ENCODE data around the gene HRH2.
"Not testable (repeated sequence)": the region's sequence is repeated elsewhere in the genome, so short reads cannot be mapped to it uniquely, and the experiment has no call there.

Gene HRH2

DNA sequence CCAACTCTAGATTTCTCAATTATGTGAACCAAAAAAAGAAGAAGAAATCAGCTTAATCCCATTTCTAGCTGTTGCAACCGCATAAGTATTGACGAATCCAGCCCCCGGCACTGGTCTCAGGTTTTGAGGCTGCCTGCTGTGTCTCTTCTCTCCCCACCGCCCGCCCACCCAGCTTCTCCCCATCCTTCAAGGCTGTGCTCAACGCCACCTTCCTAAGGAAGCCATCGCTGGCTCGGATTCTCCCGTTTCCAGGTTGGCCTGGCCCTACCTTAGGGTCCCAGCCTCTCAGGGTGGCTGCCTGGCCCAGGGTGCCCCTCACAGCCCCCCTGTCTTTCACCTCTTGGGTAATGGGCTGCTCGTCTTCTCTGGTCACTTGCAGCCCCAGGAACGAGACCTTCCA is 77.8 kb downstream of the HRH2 start:
- DNase-seq (ENCODE audit: low read depth in 1 of 2, low spot score in 1 of 2), result no peak

DNA sequence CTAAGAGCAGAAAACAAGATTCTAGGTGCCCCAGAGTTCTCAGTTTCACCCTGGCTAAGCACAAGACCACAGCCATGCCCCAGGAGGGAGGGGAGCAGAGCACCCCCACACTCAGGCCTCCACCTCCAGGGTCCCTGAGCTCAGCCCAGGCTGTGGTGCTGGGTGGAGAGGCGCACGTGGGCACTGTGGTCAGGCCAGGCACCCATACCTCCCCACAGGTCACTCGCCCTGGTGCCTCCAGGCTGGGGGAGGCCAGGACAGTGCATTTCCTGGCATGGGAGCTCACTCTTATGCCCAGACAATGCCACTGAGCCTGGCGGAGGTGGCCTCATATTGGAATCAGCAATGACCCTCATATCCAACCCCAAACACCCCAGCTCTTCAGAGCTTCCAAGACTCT is 78.8 kb downstream of the HRH2 start:
- DNase-seq (ENCODE audit: low read depth in 1 of 2, low spot score in 1 of 2), result no peak

GRCh38 chr5:175737481-175737880 is 79.6 kb downstream of the HRH2 start:
- no peak for DNase-seq (ENCODE audit: low read depth in 1 of 2, low spot score in 1 of 2)

GRCh38 chr5:175738126-175738525 is 80.3 kb downstream of the HRH2 start:
- no peak for DNase-seq (ENCODE audit: low read depth in 1 of 2, low spot score in 1 of 2)

DNA sequence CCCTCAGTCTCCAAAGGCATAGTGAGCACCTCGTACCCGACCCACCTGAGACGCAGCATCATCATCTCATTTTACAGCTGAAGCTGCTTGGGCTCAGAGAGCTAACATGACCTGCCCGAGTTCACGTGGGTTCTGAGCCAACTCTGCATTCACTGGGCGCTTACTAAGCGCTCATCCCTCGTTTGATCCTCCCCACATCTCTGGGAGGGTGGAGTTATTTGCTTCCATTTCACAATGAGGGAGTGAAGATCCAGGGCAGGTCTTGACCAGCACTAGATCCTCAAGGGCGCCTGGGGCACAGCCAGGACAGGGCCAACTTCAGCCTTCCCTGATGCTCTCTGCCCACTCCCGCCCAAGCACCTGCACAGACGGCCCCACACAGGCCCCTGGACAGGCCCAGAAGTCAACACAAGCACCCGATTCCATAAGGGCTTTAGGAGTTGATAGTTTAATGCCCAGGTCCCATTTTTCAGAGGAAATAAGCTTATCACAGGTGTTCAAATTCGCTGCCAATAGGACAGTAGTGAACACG is 80.8 kb downstream of the HRH2 start:
- no peak for DNase-seq (ENCODE audit: low read depth in 1 of 2, low spot score in 1 of 2)

- no peak for DNase-seq (ENCODE audit: low read depth in 1 of 2, low spot score in 1 of 2)
These were observed 82.1 kb downstream of the HRH2 start for GRCh38 chr5:175740014-175740413.

- no peak for DNase-seq (ENCODE audit: low read depth in 1 of 2, low spot score in 1 of 2)
These were observed 83.7 kb downstream of the HRH2 start for GRCh38 chr5:175741556-175741955.

- no peak for DNase-seq (ENCODE audit: low read depth in 1 of 2, low spot score in 1 of 2)
These were observed 84.6 kb downstream of the HRH2 start for GRCh38 chr5:175742290-175742994.

GRCh38 chr5:175743676-175744210 is 85.9 kb downstream of the HRH2 start:
- no peak for DNase-seq (ENCODE audit: low read depth in 1 of 2, low spot score in 1 of 2)

DNA sequence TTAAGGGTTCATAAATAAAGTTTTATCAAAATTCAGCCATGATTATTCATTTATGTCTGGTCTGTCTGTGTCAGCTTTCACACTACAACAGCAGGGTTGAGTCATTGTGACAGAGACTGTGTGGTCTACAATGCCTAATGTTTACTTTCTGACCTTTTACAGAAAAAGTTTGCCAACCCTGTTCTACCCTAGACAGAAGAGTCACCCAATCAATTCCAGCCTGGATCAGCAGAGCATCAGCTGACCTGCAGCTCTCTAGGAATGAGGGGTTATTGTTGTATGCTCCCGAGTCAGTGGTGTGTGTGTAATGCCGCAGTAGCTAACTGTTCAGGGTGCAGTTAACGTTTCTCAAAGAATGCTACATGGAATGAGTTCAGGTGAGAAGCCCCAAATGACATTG is 87.3 kb downstream of the HRH2 start:
- DNase-seq (ENCODE audit: low read depth in 1 of 2, low spot score in 1 of 2), result no peak

- no peak for DNase-seq (ENCODE audit: low read depth in 1 of 2, low spot score in 1 of 2)
These were observed 89.0 kb downstream of the HRH2 start for GRCh38 chr5:175746851-175747250.

GRCh38 chr5:175747539-175748060 is 89.7 kb downstream of the HRH2 start:
- DNase-seq (ENCODE audit: low read depth in 1 of 2, low spot score in 1 of 2), result no peak

DNA sequence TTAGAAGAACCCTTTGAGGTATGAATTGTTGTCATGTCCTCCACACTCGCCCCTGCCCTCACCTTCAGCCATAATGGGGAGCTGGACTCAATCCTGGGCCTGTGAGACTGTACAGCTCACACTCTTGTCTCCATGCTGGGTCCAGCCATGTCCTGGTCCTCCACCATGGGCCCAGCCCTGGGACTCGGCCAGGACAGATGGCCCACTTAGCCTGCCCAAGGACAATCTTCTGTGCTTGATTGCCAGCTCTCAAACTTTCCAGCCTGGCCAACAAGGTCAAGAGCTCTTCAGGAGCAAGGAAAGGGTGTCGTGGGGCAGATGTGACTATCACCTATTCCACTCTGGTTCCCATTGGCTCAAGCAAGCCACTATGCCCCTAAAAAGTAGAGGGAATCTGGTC is 90.8 kb downstream of the HRH2 start:
- no peak for DNase-seq (ENCODE audit: low read depth in 1 of 2, low spot score in 1 of 2)

- no peak for DNase-seq (ENCODE audit: low read depth in 1 of 2, low spot score in 1 of 2)
These were observed 91.7 kb downstream of the HRH2 start for GRCh38 chr5:175749591-175749990.

DNA sequence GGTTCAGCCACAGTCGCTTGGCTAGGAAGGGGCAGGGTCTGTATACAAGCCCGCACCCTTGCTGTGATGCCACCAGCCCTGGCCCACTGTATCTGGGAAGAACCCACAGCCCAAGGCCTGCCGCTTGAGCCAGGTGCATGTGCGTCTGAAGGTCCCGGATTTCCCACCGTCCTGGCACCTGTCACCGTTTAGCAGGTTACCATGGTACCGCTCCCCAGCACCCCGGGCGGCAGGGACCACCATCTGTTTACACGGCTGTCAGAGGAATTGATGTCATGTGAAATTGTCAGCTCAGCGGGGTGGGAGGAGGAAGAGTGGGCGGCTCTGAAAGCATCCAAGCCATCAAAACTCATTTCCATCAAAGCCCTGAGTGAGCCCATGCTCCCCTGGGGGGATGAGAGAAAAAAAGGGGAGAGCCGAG is 92.7 kb downstream of the HRH2 start:
- no peak for DNase-seq (ENCODE audit: low read depth in 1 of 2, low spot score in 1 of 2)

DNA sequence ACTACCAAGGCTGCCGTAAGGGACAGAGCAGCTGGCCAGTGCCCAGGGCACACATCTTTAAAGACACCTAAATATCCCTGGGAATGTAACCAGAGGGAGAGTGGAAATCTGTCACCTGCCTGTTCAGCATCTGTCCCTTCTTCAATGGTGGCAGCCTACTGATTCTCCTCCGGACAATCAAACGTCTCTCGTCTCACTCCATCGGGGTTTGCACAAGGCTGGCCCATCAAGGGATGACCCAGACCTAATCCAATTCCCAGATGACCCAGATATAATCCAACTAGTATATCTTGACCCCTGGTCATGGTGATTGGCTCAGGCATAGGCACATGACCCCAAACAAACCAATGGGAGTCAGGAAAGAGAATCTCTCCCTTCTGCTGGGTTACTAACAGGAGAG is 93.5 kb downstream of the HRH2 start:
- DNase-seq (ENCODE audit: low read depth in 1 of 2, low spot score in 1 of 2), result no peak

GRCh38 chr5:175752826-175753535 is 95.1 kb downstream of the HRH2 start:
- no peak for DNase-seq (ENCODE audit: low read depth in 1 of 2, low spot score in 1 of 2)

DNA sequence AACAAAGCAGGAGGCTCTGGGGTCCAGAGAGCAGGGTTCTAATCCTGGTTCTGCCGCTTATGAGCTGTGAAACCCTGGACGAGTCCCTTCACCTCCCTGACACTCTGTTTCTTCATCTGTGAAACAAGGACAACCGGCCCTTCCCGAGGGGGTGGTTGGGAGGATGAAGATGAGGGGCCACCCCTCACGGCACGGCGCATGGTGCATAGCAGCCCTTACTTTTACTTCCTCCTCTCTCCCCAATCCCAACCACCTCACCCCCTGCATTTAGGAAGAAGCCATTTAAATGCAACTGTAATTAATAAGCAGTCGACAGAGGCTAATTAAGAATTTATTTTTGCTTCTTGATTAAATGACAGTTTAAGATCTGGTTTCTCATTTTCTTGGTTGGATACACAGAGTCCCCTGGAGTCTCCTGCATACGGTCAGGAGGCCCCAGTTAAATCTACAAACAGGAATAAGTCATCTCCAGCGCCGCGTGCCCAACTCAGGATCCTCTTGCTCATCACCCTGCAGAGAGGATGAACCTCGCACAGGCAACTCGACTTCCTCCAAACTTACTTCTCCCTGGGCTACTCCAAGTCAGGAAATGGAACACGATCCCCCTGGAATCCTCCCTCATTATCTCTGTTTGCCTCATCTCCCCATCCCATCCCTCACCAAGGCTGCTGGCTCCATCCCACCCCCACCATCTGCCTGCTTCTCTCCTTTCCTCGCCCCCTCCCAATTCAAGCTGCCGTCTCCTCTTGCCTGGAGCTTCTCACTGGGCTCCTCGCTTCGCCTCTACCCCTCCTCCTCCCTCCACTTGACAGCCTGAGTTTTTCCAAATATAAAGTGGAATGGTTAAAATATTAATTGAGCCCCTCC is 95.9 kb downstream of the HRH2 start:
- no peak for DNase-seq (ENCODE audit: low read depth in 1 of 2, low spot score in 1 of 2)

DNA sequence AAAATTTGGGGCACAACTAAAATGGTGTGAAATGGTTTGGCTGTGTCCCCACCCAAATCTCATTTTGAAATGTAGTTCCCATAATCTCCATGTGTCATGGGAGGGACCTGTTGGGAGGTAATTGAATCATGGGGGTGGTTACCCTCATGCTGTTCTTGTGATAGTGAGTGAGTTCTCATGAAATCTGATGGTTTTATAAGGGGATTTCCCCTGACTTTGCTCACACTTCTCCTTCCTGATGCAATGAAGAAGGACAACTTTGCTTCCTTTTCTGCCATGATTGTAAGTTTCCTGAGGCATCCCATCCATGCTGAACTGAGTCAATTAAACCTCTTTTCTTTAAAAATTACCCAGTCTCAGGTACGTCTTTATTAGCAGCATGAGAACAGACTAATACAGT is 102.1 kb downstream of the HRH2 start:
- not testable (repeated sequence) for DNase-seq (ENCODE audit: low read depth in 1 of 2, low spot score in 1 of 2)

Measured in activated CD4-positive, alpha-beta T cell treated with anti-CD3 and anti-CD28 coated beads, Interleukin-2, amount 50 U/mL, for 24 hours (primary cell).